ENCODE measurements around the gene RPL9.

- peak in 1 of 6 experiments; percentile 12 for TF ChIP-seq CTCF (IDR thresholded peaks at IDR 0.05)
- TF ChIP-seq POLR2A (IDR thresholded peaks at IDR 0.05), result no peak
Observed at GRCh38 chr4:39406763-39407583, 51.7 kb downstream of the RPL9 start, which contains the start of gene KLB.
